ENCODE data around the gene NLK.

GRCh38 chr17:28181568-28181967 is 139.1 kb downstream of the NLK start:
- no peak for TF ChIP-seq CTCF (IDR thresholded peaks at IDR 0.05)
- no peak for TF ChIP-seq EZH2 (IDR thresholded peaks at IDR 0.05; ENCODE audit: borderline replicate concordance, insufficient read depth, low read depth, low read length, poor library complexity, severe bottlenecking)

All from B cell (primary cell).